Measurements from ENCODE around the gene SHKBP1. TPM values are rescaled to one million over a fixed set of nuclear protein-coding genes. Genes with fewer than 3 reads are reported as not detected.

SHKBP1 gene
- total RNA-seq, 1 donor from 2014 or later = 51.6 TPM

DNA sequence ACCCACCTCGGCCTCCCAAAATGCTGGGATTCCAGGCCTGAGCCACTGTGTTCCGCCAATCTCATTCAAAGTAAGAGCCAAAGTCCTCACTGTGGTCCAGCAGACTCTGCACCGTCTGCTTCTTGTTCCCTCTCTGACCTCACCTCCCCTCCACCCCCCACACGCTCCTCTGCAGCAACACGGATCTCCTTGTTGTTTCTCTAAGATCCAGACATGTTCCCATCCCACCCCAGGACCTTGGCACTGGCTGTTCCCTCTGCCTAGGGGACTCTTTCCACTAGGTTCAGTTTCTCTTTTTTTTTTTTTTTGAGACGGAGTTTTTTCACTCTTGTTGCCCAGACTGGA lies 62.9 kb downstream of the SHKBP1 start:
- TF ChIP-seq, protein P1, sequence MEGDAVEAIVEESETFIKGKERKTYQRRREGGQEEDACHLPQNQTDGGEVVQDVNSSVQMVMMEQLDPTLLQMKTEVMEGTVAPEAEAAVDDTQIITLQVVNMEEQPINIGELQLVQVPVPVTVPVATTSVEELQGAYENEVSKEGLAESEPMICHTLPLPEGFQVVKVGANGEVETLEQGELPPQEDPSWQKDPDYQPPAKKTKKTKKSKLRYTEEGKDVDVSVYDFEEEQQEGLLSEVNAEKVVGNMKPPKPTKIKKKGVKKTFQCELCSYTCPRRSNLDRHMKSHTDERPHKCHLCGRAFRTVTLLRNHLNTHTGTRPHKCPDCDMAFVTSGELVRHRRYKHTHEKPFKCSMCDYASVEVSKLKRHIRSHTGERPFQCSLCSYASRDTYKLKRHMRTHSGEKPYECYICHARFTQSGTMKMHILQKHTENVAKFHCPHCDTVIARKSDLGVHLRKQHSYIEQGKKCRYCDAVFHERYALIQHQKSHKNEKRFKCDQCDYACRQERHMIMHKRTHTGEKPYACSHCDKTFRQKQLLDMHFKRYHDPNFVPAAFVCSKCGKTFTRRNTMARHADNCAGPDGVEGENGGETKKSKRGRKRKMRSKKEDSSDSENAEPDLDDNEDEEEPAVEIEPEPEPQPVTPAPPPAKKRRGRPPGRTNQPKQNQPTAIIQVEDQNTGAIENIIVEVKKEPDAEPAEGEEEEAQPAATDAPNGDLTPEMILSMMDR (IDR thresholded peaks at IDR 0.05) = no peak
- TF ChIP-seq POLR2A (IDR thresholded peaks at IDR 0.05) = no peak
- TF ChIP-seq POLR2AphosphoS5 (IDR thresholded peaks at IDR 0.05; ENCODE audit: insufficient read depth in 1 of 2, low read depth in 1 of 2) = no peak
- DNase-seq (ENCODE audit: extremely low spot score in 2 of 2) = no peak
- Histone ChIP-seq H3K4me3 (no peak overlapping the region), H3K4me1 (peaks cover 18% of the 10 kb centered on the region), H3K36me3 (no peaks in the 10 kb centered on the region), H3K9me3 (no peaks in the 10 kb centered on the region), H3K27ac (no peak overlapping the region), H3K27me3 (no peaks in the 10 kb centered on the region)
- intact Hi-C loops (cut with DNase I) = loop anchor here (10.0 kb wide), 2 partner anchors 105 to 175 kb away; partner anchors contain the start of genes BLVRB and SPTBN4

DNA sequence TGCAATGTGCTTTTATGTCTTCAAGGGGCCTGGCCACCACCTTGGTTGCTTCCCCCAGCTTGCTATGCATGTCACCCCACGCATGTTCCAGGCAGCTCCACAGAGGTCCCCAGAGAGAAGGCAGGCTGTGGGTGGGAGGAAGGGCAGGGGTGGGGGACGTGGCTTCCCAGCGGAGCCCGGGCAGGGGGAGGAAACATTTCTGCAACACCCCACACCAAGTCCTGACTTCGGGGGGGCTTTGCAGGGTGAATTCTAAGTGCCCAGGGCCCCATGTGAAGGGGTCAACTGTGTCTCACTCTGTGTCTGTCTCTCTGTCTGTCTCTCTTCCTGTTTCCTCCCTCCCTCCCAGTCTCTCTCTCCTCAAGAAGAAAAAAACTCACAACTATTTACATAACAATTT lies 64.1 kb downstream of the SHKBP1 start:
- Histone ChIP-seq H3K4me1 (peaks cover 27% of the 10 kb centered on the region), H3K27me3 (no peaks in the 10 kb centered on the region), H3K36me3 (no peaks in the 10 kb centered on the region), H3K4me3 (no peak overlapping the region), H3K27ac (peak overlapping the region; percentile 54), H3K9me3 (no peaks in the 10 kb centered on the region)
- intact Hi-C loops (cut with DNase I) = no loop called here
- no peak for TF ChIP-seq POLR2A (IDR thresholded peaks at IDR 0.05)
- TF ChIP-seq POLR2AphosphoS5 (IDR thresholded peaks at IDR 0.05; ENCODE audit: insufficient read depth in 1 of 2, low read depth in 1 of 2) = no peak
- TF ChIP-seq, protein P1 (IDR thresholded peaks at IDR 0.05) = no peak
- no peak for DNase-seq (ENCODE audit: extremely low spot score in 2 of 2)

Other genes starting within 250 kb of the SHKBP1 start
- gene C19orf47, start 228.5 kb upstream of the SHKBP1 start, total RNA-seq = 17.4 TPM
- gene PLD3, start 228.2 kb upstream of the SHKBP1 start, total RNA-seq = 177 TPM
- 0.74 TPM for gene HIPK4, start 186.7 kb upstream of the SHKBP1 start, total RNA-seq
- 3.2 TPM for gene PRX, start 163.5 kb upstream of the SHKBP1 start, total RNA-seq
- 14.2 TPM for gene SERTAD1, start 150.9 kb upstream of the SHKBP1 start, total RNA-seq
- 42.0 TPM for gene SERTAD3, start 132.5 kb upstream of the SHKBP1 start, total RNA-seq
- 357 TPM for gene BLVRB, start 111.1 kb upstream of the SHKBP1 start, total RNA-seq
- 1.7 TPM for gene SPTBN4, start 109.9 kb upstream of the SHKBP1 start, total RNA-seq
- 983 TPM for gene LTBP4, start 24.5 kb downstream of the SHKBP1 start, total RNA-seq
- 66.0 TPM for gene NUMBL, start 113.8 kb downstream of the SHKBP1 start, total RNA-seq
- gene COQ8B, start 140.0 kb downstream of the SHKBP1 start, total RNA-seq = 51.1 TPM
- gene ITPKC, start 140.2 kb downstream of the SHKBP1 start, total RNA-seq = 92.6 TPM
- 2.2 TPM for gene ACTMAP, start 173.6 kb downstream of the SHKBP1 start, total RNA-seq
- gene SNRPA, start 174.3 kb downstream of the SHKBP1 start, total RNA-seq = 72.7 TPM
- gene MIA, start 198.6 kb downstream of the SHKBP1 start, total RNA-seq = 11.0 TPM
- 22.3 TPM for gene RAB4B, start 201.4 kb downstream of the SHKBP1 start, total RNA-seq
- gene EGLN2, start 222.3 kb downstream of the SHKBP1 start, total RNA-seq = 76.9 TPM